ENCODE data around the gene ZNF417.

Gene ZNF417

GRCh38 chr19:57903618-57904184 lies 12.7 kb downstream of the ZNF417 start (continued):
- TF ChIP-seq ZNF70 (CRISPR knock-in tag; IDR thresholded peaks at IDR 0.05) (no peak), RARB (CRISPR knock-in tag; IDR thresholded peaks at IDR 0.05) (no peak), SNAI2 (CRISPR knock-in tag; IDR thresholded peaks at IDR 0.05) (no peak)

- TF ChIP-seq ISL1 (CRISPR knock-in tag; IDR thresholded peaks at IDR 0.05) (no peak), CREB5 (CRISPR knock-in tag; IDR thresholded peaks at IDR 0.05; ENCODE audit: low read depth) (no peak), TOX (CRISPR knock-in tag; IDR thresholded peaks at IDR 0.05; ENCODE audit: borderline replicate concordance) (no peak)
- ATAC-seq: no peak
Measured at GRCh38 chr19:57900311-57900710, 16.1 kb downstream of the ZNF417 start.

- peak; percentile 77 for ATAC-seq
Measured at GRCh38 chr19:57890706-57891105, 25.7 kb downstream of the ZNF417 start.

- ATAC-seq: peak; percentile 88
- no peak for TF ChIP-seq TOX (CRISPR knock-in tag; IDR thresholded peaks at IDR 0.05; ENCODE audit: borderline replicate concordance)
- TF ChIP-seq CSRNP3 (CRISPR knock-in tag; IDR thresholded peaks at IDR 0.05): no peak
- TF ChIP-seq GLIS3 (CRISPR knock-in tag; IDR thresholded peaks at IDR 0.05): no peak
- TF ChIP-seq ZFP30 (CRISPR knock-in tag; IDR thresholded peaks at IDR 0.05): no peak
- TF ChIP-seq CSDC2 (CRISPR knock-in tag; IDR thresholded peaks at IDR 0.05): no peak
- TF ChIP-seq BACH2 (CRISPR knock-in tag; IDR thresholded peaks at IDR 0.05; ENCODE audit: borderline replicate concordance): no peak
- TF ChIP-seq ZC3H10 (CRISPR knock-in tag; IDR thresholded peaks at IDR 0.05): no peak
- TF ChIP-seq ZNF70 (CRISPR knock-in tag; IDR thresholded peaks at IDR 0.05): no peak
- no peak for TF ChIP-seq ESRRG (CRISPR knock-in tag; IDR thresholded peaks at IDR 0.05)
- no peak for TF ChIP-seq SNAI2 (CRISPR knock-in tag; IDR thresholded peaks at IDR 0.05)
- no peak for TF ChIP-seq PPARA (CRISPR knock-in tag; IDR thresholded peaks at IDR 0.05; ENCODE audit: borderline replicate concordance)
Measured at GRCh38 chr19:57888560-57889231, 27.7 kb downstream of the ZNF417 start, which contains the start of gene ZNF814. ZNF814 (minus strand) TSS chr19:57889037; CDS start chr19:57888802, 235 bp downstream.

DNA sequence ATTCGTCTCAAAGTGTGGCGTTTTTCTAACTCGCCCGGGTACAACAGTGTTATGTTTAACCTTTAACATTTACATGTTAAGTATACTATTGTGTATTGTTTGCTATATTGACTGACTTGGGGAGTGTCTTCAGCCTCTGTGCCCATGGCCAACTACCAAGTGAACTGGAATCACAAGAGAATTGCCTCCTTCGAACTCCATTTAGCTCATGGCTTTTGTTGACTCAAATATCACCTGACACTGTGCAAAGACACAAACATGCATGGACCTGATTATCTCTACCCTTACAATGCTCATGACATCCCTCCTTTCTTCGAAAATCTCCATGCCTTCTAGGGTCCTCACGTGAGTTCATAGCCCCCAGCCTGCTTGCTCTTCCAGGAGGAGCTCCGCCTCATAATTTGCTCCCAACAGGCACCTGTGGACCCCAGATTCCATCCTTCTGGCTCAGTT lies 28.3 kb downstream of the ZNF417 start:
- no peak for ATAC-seq
- no peak for TF ChIP-seq SNAI2 (CRISPR knock-in tag; IDR thresholded peaks at IDR 0.05)
- no peak for TF ChIP-seq CSDC2 (CRISPR knock-in tag; IDR thresholded peaks at IDR 0.05)
- TF ChIP-seq ESRRG (CRISPR knock-in tag; IDR thresholded peaks at IDR 0.05): no peak
- TF ChIP-seq ZFP3 (CRISPR knock-in tag; IDR thresholded peaks at IDR 0.05): no peak
- TF ChIP-seq BACH2 (CRISPR knock-in tag; IDR thresholded peaks at IDR 0.05; ENCODE audit: borderline replicate concordance): no peak
- no peak for TF ChIP-seq ZNF565 (CRISPR knock-in tag; conservative IDR thresholded peaks at IDR 0.05; ENCODE audit: low read depth)
- no peak for TF ChIP-seq ZC3H10 (CRISPR knock-in tag; IDR thresholded peaks at IDR 0.05)
- TF ChIP-seq ISL1 (CRISPR knock-in tag; IDR thresholded peaks at IDR 0.05): no peak
- TF ChIP-seq GLIS3 (CRISPR knock-in tag; IDR thresholded peaks at IDR 0.05): no peak
- no peak for TF ChIP-seq RARB (CRISPR knock-in tag; IDR thresholded peaks at IDR 0.05)
- TF ChIP-seq ZNF8 (CRISPR knock-in tag; IDR thresholded peaks at IDR 0.05): no peak
- TF ChIP-seq ARNTL (CRISPR knock-in tag; IDR thresholded peaks at IDR 0.05; ENCODE audit: borderline replicate concordance, low read depth): no peak
- TF ChIP-seq, protein P1, sequence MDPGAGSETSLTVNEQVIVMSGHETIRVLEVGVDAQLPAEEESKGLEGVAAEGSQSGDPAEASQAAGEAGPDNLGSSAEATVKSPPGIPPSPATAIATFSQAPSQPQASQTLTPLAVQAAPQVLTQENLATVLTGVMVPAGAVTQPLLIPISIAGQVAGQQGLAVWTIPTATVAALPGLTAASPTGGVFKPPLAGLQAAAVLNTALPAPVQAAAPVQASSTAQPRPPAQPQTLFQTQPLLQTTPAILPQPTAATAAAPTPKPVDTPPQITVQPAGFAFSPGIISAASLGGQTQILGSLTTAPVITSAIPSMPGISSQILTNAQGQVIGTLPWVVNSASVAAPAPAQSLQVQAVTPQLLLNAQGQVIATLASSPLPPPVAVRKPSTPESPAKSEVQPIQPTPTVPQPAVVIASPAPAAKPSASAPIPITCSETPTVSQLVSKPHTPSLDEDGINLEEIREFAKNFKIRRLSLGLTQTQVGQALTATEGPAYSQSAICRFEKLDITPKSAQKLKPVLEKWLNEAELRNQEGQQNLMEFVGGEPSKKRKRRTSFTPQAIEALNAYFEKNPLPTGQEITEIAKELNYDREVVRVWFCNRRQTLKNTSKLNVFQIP (CRISPR knock-in tag; IDR thresholded peaks at IDR 0.05; ENCODE audit: borderline replicate concordance, low read depth): no peak
- TF ChIP-seq, protein P2, sequence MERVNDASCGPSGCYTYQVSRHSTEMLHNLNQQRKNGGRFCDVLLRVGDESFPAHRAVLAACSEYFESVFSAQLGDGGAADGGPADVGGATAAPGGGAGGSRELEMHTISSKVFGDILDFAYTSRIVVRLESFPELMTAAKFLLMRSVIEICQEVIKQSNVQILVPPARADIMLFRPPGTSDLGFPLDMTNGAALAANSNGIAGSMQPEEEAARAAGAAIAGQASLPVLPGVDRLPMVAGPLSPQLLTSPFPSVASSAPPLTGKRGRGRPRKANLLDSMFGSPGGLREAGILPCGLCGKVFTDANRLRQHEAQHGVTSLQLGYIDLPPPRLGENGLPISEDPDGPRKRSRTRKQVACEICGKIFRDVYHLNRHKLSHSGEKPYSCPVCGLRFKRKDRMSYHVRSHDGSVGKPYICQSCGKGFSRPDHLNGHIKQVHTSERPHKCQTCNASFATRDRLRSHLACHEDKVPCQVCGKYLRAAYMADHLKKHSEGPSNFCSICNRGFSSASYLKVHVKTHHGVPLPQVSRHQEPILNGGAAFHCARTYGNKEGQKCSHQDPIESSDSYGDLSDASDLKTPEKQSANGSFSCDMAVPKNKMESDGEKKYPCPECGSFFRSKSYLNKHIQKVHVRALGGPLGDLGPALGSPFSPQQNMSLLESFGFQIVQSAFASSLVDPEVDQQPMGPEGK (CRISPR knock-in tag; IDR thresholded peaks at IDR 0.05; ENCODE audit: borderline replicate concordance): no peak
- TF ChIP-seq PPARA (CRISPR knock-in tag; IDR thresholded peaks at IDR 0.05; ENCODE audit: borderline replicate concordance): no peak
- no peak for TF ChIP-seq TCF4 (CRISPR knock-in tag; IDR thresholded peaks at IDR 0.05; ENCODE audit: borderline replicate concordance)
- TF ChIP-seq TSHZ2 (CRISPR knock-in tag; IDR thresholded peaks at IDR 0.05): no peak
- no peak for TF ChIP-seq TOX (CRISPR knock-in tag; IDR thresholded peaks at IDR 0.05; ENCODE audit: borderline replicate concordance)
